GM04504 (cell line): ENCODE measurements around the gene ZNHIT3.
"Not testable (repeated sequence)": the region's sequence is repeated elsewhere in the genome, so short reads cannot be mapped to it uniquely, and the experiment has no call there.

Experiments
- DNase-seq: peaks from one replicate; pipeline ENCODE4 v3.0.0-alpha.2; 2012; ENCODE audit warnings: low read depth

ZNHIT3 gene

DNA sequence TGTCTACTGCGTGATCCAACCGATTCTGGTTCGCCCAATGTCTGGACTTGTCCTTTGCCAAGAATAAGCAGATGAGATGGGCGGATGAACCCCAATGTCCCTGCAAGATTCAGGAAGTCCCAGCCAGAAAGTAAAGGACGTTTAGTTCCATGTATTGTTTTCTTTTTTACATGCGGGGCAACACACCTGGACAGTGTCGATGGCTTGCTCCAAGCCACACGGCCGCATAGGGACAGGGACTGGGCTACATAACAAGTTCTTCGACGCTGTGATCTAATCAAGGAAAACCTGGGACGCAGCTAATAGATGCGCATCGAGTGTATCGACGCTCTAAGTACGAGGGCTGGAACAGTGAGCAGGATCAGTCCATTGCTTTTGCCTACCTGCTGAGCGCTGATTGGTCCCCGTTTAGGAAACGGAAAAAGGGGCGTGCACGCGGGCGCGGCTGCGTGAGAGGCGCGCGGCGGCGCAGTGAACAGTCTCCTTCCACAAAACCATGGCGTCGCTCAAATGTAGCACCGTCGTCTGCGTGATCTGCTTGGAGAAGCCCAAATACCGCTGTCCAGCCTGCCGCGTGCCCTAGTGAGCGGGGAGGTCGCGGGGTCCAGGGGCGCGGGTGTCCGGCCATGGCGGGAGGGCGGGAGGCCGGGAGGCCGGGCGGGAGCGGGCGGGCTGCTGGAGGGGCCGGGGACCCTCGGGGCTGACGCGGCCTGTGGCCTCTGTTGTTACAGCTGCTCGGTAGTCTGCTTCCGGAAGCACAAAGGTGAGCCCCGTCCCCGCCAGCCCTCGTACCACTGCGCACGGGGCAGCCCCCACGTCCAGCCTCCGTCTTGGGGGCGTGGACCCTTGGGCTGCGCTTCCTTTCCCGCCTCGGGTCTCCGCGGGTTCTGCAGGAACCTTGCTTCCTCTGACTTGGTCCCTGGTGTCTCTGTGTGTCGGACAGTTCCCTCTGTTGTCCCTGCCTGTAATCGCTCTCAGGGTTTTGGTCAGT, at the start of gene ZNHIT3:
TSS of gene ZNHIT3 (plus strand) at position 478 of the 991 bp plus-strand sequence. CDS start at position 497, 19 bp downstream.
- DNase-seq: peak; percentile 81

- not testable (repeated sequence) for DNase-seq
Measured at GRCh38 chr17:36441792-36442191, 44.7 kb upstream of the ZNHIT3 start.

- no peak for DNase-seq
Measured at GRCh38 chr17:36443777-36444176, 42.7 kb upstream of the ZNHIT3 start.

GRCh38 chr17:36449997-36450396, 36.5 kb upstream of the ZNHIT3 start:
- not testable (repeated sequence) for DNase-seq

- not testable (repeated sequence) for DNase-seq
Measured at GRCh38 chr17:36452888-36453287, 33.6 kb upstream of the ZNHIT3 start.

DNA sequence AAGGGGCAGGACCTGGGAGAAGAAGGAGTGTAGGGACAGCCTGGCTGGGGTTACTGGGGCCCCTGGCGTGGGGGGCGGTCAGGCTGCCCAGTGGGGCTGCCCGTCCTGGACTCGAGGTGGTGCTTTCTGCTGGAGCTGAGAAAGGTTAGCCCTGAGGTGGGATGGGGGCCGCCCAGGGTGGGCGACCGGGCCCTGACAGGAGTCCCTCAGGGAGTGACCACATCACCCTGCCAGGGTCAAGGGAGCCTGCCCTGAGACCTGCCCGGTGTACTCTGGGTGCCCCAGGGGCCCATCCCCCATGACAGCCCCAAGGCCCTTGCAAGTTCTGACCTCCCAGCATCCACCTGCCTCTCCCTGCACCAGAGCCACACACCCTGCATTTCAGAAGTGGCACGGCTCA, 28.8 kb upstream of the ZNHIT3 start:
- not testable (repeated sequence) for DNase-seq

GRCh38 chr17:36459045-36459444, 27.4 kb upstream of the ZNHIT3 start:
- DNase-seq: no peak

- no peak for DNase-seq
Measured at GRCh38 chr17:36459601-36460000, 26.9 kb upstream of the ZNHIT3 start.

GRCh38 chr17:36460265-36460937, 26.1 kb upstream of the ZNHIT3 start:
- no peak for DNase-seq

GRCh38 chr17:36461330-36462110, 25.0 kb upstream of the ZNHIT3 start:
- DNase-seq: no peak

GRCh38 chr17:36463916-36464764, 22.3 kb upstream of the ZNHIT3 start:
- DNase-seq: peak; percentile 44

DNA sequence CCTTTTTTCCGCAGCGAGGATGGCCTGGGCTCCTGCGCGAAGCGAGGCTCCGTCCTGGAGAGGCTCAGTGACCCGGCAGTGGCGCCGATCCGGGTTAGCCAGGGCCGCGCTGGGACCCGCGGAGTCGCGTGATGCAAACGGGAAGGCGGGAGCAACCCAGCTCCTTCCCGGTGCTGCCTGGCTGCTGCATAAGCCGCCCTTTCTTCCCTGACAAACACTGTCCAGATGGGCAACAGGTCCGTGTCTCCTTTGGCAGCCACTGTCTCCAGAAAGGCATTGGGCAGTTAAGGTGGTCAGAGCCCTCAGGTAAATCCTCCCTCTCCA, 21.8 kb upstream of the ZNHIT3 start:
- no peak for DNase-seq

DNA sequence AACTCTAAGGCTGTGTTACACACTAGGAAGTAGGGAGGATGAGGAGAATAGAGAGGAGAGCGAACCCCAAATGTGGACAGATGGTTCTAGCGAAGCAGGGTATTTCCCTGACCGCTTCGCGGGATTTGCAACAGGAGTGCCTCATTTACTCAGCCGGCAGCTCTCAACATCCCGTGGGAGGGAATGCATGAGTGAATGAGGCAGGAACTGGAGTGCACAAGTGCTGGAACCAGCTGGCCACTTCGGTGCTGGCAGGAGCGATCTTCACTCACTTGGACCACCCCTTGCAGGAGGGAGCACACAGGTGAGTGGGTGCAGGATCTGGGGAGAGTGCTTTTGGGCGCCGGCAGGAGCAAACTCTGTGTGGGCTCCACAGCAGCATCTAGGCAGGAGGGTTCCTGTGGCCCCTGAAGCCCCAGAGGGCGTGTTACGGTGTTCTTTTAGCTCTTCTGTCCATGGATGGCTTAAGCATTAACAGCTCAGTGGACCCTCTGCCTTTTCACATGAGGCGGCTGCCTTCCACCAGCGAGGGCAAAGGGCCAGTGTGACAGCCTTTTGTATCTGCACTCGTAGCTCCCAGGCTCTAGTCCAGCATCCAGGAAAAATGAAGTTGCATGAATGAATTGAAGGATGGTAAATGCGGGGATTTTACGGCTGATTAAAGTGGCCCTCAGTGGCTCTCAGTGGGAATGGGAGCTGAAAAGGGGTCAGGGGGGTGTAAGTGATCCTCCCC, 17.4 kb upstream of the ZNHIT3 start:
- DNase-seq: no peak

- DNase-seq: no peak
Measured at GRCh38 chr17:36469733-36470132, 16.7 kb upstream of the ZNHIT3 start.

DNA sequence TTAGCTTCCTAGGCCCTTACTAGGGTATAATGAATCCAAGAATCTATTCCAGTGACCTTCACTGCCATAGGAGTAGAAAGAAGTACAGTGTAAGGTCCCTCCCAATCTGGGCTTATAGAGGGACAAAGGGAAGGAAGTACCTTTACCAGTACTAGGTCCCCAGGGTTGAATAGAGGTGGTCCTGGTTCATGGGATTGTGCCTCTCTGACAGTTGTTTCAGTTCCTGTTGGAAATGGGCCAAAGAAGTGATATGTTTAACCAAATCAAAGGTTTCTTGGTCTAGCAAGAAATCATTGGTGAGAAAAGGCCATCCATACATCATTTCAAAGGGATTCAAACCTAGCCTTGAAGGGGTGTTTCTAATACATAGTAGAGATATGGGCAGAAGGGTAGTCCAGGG, 16.0 kb upstream of the ZNHIT3 start:
- no peak for DNase-seq

- DNase-seq: no peak
Measured at GRCh38 chr17:36474571-36474970, 11.9 kb upstream of the ZNHIT3 start.

- DNase-seq: no peak
Measured at GRCh38 chr17:36475346-36475970, 11.0 kb upstream of the ZNHIT3 start.

DNA sequence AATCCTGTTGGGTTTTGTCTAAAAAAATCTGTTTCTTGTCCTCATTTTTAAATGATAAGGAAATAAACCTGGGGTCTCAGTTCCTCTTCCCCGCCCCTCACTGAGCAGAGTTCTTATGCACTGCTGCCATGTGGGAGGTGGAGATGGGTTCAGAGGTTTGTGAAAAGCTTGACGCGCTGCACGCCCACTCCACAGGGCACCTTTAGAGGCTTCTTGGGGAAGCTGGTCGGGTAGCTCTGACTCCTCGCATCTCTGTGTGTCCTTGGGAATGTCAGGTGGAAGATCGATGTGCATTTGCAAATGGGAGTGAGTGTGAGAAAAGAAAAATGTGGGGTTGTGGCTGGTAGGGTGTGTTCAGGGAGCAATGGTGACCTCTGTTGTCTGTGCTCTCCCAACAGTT, 4.7 kb upstream of the ZNHIT3 start:
- DNase-seq: no peak

- DNase-seq: peak; percentile 38
Measured at GRCh38 chr17:36482611-36483504, 3.6 kb upstream of the ZNHIT3 start.
